HG03571 (cell line): ENCODE measurements around the gene ATG7.

Experiments
- ATAC-seq: cut with Tn5 transposase; IDR thresholded peaks from one replicate; pipeline ENCODE4 v1.9.1; 2021; ENCODE audit not compliant: unreplicated experiment

The ATG7 gene

GRCh38 chr3:11546657-11547302 is 274.6 kb downstream of the ATG7 start:
- no peak for ATAC-seq

- ATAC-seq: no peak
Measured at GRCh38 chr3:11547498-11547897, 275.3 kb downstream of the ATG7 start.

GRCh38 chr3:11548721-11549131 is 276.5 kb downstream of the ATG7 start:
- ATAC-seq: no peak

GRCh38 chr3:11549580-11550140 is 277.5 kb downstream of the ATG7 start:
- no peak for ATAC-seq

GRCh38 chr3:11551036-11551435 is 278.8 kb downstream of the ATG7 start:
- ATAC-seq: no peak

GRCh38 chr3:11552289-11553264 is 280.4 kb downstream of the ATG7 start:
- ATAC-seq: no peak

GRCh38 chr3:11553436-11554235 is 281.4 kb downstream of the ATG7 start:
- ATAC-seq: no peak

GRCh38 chr3:11554236-11554610 is 282.0 kb downstream of the ATG7 start:
- ATAC-seq: no peak

GRCh38 chr3:11554666-11555065 is 282.5 kb downstream of the ATG7 start:
- no peak for ATAC-seq

- no peak for ATAC-seq
Measured at GRCh38 chr3:11555211-11555782, 283.1 kb downstream of the ATG7 start.

- no peak for ATAC-seq
Measured at GRCh38 chr3:11555881-11556633, 283.9 kb downstream of the ATG7 start.

GRCh38 chr3:11556851-11557644 is 284.9 kb downstream of the ATG7 start:
- ATAC-seq: no peak

- ATAC-seq: no peak
Measured at GRCh38 chr3:11558002-11558401, 285.8 kb downstream of the ATG7 start.

- no peak for ATAC-seq
Measured at GRCh38 chr3:11558411-11558903, 286.3 kb downstream of the ATG7 start.

GRCh38 chr3:11558918-11559815 is 287.0 kb downstream of the ATG7 start:
- no peak for ATAC-seq

GRCh38 chr3:11559816-11560633 is 287.8 kb downstream of the ATG7 start:
- no peak for ATAC-seq

- no peak for ATAC-seq
Measured at GRCh38 chr3:11560746-11561145, 288.5 kb downstream of the ATG7 start.
